ENCODE data around the gene CSGALNACT2. TPM values are rescaled to one million over a fixed set of nuclear protein-coding genes. Genes with fewer than 3 reads are reported as not detected.

CSGALNACT2 gene
- total RNA-seq, 1 donor: 7.3 TPM

- no peak for DNase-seq (ENCODE audit: low read depth in 2 of 3, low spot score in 2 of 3)
Measured at GRCh38 chr10:43123361-43124093, 14.7 kb upstream of the CSGALNACT2 start.

DNA sequence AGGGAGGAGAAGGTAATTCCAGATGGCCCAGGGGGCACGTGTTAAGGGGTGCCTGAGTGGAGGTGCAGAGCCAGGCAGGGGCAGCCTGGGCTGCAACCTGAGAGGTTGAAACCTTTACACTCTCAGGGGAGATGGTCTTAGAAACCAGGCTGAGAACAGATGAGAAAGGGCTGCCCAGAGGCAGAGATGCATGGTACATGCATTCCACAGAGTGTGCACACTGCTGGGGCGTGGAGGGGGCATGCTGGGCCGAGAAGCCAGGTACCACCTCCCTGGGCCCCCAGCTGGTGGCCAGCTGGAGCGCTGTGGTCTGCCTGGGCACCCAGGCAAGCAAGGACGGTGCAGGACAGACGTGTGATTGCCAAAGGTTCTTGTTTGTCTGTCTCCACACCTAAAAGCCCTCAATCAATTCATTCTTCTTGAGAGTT lies 14.1 kb upstream of the CSGALNACT2 start:
- no peak for DNase-seq (ENCODE audit: low read depth in 2 of 3, low spot score in 2 of 3)

- DNase-seq (ENCODE audit: low read depth in 2 of 3, low spot score in 2 of 3): no peak
Measured at GRCh38 chr10:43124574-43125273, 13.5 kb upstream of the CSGALNACT2 start.

DNA sequence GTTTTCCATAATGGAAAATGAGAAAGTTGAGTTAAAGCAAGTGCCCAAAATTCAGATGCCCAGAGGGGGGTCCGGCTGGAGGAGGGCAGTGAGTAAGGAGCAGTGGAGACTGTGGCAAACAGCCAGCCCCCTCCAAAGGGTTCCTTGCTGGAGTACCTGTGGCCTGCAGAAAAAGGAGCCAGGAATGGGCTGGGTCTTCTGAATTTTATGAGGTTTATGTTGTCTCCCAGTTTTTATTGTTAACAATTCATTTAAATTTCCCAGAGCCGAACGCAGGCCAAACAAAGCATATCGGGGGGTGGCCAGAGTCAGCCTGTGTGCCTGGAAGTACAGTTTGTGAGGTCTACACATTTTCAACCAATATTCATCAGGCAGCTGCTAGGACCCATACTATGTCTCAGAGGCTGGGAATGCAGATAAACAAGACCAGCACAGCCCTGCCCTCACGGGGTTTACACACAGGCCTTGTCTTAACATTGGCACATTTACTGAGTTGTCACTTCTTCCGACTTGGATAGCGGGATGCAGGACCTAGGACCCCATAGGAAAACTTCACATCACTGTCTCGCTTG lies 12.9 kb upstream of the CSGALNACT2 start:
- no peak for DNase-seq (ENCODE audit: low read depth in 2 of 3, low spot score in 2 of 3)

- DNase-seq (ENCODE audit: low read depth in 2 of 3, low spot score in 2 of 3): no peak
Measured at GRCh38 chr10:43125881-43126731, 12.1 kb upstream of the CSGALNACT2 start.

GRCh38 chr10:43126759-43127424 lies 11.4 kb upstream of the CSGALNACT2 start:
- DNase-seq (ENCODE audit: low read depth in 2 of 3, low spot score in 2 of 3): no peak

DNA sequence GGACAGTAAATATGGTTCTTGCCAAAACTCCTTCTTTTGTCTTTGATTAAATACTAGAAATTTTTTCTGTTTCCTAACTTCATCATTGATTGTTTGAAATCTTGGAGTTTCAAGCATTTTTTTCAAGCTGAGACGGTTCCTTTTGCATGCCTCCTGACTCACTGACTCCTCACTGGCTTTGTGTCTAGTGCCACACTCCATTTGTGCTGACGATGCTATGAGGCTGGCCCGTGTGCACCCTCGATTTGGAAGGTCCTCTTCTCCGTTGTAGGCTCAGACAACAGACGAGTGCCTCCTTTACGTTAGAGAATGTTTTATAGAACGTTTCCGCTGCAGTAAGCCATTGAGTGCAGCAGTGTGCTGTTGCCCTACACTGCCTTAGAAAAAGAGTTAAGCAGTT lies 10.8 kb upstream of the CSGALNACT2 start:
- no peak for DNase-seq (ENCODE audit: low read depth in 2 of 3, low spot score in 2 of 3)

GRCh38 chr10:43128331-43128730 lies 9.9 kb upstream of the CSGALNACT2 start:
- no peak for DNase-seq (ENCODE audit: low read depth in 2 of 3, low spot score in 2 of 3)

DNA sequence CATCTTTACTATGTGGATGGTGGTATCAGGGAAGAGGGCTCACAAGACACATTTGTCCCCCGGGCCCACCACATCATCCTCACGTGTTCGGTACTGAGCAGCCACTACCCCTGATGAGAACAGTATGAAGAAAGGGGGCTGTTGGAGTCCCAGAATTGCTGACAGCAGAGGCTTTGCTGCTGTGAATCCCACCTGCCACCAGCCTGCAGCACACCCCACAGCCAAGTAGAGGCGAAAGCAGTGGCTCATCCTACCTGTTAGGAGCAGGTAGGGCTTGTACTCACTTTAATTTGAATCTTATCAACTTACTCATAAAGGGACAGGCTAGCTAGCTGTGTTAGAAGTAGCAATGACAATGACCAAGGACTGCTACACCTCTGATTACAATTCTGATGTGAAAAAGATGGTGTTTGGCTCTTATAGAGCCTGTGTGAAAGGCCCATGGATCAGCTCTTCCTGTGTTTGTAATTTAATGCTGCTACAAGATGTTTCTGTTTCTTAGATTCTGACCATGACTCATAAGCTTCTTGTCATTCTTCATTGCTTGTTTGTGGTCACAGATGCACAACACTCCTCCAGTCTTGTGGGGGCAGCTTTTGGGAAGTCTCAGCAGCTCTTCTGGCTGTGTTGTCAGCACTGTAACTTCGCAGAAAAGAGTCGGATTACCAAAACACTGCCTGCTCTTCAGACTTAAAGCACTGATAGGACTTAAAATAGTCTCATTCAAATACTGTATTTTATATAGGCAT lies 9.1 kb upstream of the CSGALNACT2 start:
- peak in 2 of 3 donors; percentile 84 to 94 for DNase-seq (ENCODE audit: low read depth in 2 of 3, low spot score in 2 of 3)

GRCh38 chr10:43130770-43131171 lies 7.5 kb upstream of the CSGALNACT2 start:
- DNase-seq (ENCODE audit: low read depth in 2 of 3, low spot score in 2 of 3): peak in 1 of 3 donors; percentile 37

DNA sequence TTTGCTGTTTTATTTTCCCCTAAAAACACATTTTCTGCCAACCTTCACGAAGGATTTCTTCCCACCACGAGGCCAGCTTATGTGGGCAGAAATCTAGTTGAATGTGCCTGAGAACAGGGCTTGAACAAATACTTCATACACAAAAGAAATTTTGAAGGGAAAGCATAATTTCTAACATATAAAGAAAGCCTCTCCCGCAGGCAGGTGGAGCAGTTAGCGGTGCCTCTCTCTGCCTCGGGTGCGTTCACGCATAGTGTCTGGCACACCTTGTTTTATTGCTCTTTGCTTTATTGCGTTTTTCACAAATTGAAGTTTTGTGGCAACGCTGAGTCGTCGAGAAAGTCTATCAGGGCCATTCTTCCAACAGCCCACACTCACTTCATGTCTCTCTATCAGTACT lies 7.0 kb upstream of the CSGALNACT2 start:
- no peak for DNase-seq (ENCODE audit: low read depth in 2 of 3, low spot score in 2 of 3)

- DNase-seq (ENCODE audit: low read depth in 2 of 3, low spot score in 2 of 3): no peak
Measured at GRCh38 chr10:43131906-43132305, 6.3 kb upstream of the CSGALNACT2 start.

- DNase-seq (ENCODE audit: low read depth in 2 of 3, low spot score in 2 of 3): no peak
Measured at GRCh38 chr10:43132867-43133787, 5.1 kb upstream of the CSGALNACT2 start.

DNA sequence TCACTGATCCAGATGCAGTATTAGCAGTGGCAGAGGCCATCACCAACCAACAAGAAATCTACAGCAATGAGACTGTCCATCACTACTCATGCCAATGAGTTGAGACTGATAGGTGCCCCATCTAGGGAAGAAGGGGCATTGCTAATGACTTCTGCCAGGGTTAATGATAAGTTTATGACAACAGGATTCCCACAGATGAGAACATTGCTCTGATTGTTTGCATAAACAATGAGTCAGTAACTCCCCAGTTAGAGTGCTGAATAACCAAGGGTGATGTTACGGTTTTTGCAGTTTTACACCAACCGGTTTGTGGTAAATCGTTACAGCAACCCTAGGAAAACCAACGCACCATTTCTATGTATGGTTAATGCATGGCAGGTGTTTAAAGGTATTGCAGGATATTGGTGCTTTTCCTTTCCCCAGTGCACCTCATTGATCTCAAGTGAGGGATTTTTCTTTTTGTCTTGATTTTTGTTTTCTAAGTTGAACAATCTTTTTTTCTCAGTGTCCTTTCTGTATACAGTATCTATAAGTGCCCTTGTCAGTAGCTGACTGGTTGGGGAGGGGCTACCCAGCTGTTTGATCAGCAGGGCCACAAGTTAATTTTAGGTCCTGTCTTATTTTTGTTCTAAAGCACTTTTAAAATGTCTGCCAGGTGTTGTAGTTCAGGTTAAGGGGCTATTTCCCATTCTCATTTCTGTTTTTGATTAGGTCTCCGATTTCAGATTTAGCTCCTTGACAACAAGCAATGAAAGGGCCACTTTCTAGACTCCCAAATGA lies 3.9 kb upstream of the CSGALNACT2 start:
- no peak for DNase-seq (ENCODE audit: low read depth in 2 of 3, low spot score in 2 of 3)

- DNase-seq (ENCODE audit: low read depth in 2 of 3, low spot score in 2 of 3): no peak
Measured at GRCh38 chr10:43135064-43135463, 3.2 kb upstream of the CSGALNACT2 start.

DNA sequence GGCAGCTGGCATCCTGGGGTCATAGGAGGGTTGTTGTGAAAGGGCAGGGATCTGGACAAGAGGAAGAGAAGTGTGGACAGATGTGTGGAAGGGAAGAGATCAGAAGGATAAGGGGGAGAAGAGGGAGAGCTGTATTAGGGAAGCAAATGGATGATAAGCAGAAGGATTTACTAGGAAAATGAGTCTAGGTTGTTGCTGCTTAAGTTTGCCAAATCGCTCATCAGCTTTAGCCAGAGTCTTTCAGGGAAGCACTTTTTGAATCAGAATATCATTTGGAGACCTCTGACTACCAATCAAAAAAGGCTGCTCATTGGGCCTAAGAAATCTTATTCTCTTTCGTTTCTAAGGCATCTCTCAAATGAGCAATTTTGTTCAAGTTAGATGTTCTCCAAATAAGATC lies 2.6 kb upstream of the CSGALNACT2 start:
- no peak for DNase-seq (ENCODE audit: low read depth in 2 of 3, low spot score in 2 of 3)

DNA sequence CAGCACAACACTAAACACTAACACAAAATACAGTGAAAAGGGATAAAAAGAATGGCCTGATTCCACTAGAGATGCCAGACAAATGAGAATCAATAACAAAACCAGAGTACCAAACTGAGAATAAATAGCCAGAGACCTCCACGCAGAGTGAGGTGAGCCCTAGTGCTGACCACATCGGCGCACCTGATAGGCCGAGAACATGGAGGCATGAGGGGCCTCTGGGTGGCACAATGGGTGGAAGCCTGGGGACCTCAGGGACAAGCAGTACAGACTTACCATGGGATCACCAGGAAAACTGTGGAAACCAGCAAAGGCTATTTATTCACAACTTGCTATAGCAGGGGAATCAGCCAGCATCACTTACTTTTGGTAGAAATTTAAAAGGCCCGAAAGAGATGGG lies 1.8 kb upstream of the CSGALNACT2 start:
- no peak for DNase-seq (ENCODE audit: low read depth in 2 of 3, low spot score in 2 of 3)

Measured in hematopoietic multipotent progenitor cell (in vitro differentiated cells).